PC-9 (cell line): Measurements from ENCODE around the gene LMBR1. TPM values are rescaled to one million over a fixed set of nuclear protein-coding genes. Genes with fewer than 3 reads are reported as not detected.

Experiments
- BruUV-seq: library from RNA; stranded (reverse); fragments of 400-500 nt; replicated peaks from 2 replicates; lab custom pipeline; 2021; lab: Mats Ljungman, UMichigan
- CTCF ChIA-PET: fragments of 300-600 bp; sonication (Branson Sonifier 250); formaldehyde crosslinking; loops from one replicate; lab custom pipeline; 2022; ENCODE audit warnings: antibody characterized with exemption; lab: Charles Lee
- POLR2A ChIA-PET: fragments of 300-600 bp; sonication (Branson Sonifier 250); formaldehyde crosslinking; loops from one replicate; lab custom pipeline; 2022; ENCODE audit warnings: antibody characterized with exemption; ENCODE audit not compliant: unreplicated experiment; lab: Charles Lee
- DNase-seq, 2 experiments: peaks; one replicate each; pipeline versions ENCODE4 v3.0.0 to v3.0.0-alpha.2; 2015 to 2022; ENCODE audit warnings: mixed read lengths in 1 of 2
- H2AFZ ChIP-seq: fragments of 200-600 bp; sonication (generic); 2 replicates; pipeline ENCODE4 v1.8.1; 2017; ENCODE audit warnings: antibody characterized with exemption
- H3F3A ChIP-seq: fragments of 200-600 bp; sonication (generic); 2 replicates; pipeline ENCODE4 v1.8.1; 2017; ENCODE audit warnings: antibody characterized with exemption, mild to moderate bottlenecking, low read depth; ENCODE audit not compliant: insufficient read depth
- H3K27ac ChIP-seq: fragments of 200-600 bp; sonication (generic); 2 replicates; pipeline ENCODE4 v1.6.1; 2016; ENCODE audit warnings: mixed run types
- H3K27me3 ChIP-seq: fragments of 200-600 bp; sonication (generic); 2 replicates; pipeline ENCODE4 v1.6.1; 2016; ENCODE audit warnings: low read depth, mixed run types; ENCODE audit not compliant: insufficient read depth
- H3K36me3 ChIP-seq: fragments of 200-600 bp; sonication (generic); 2 replicates; pipeline ENCODE4 v1.6.1; 2016; ENCODE audit warnings: low read depth, mixed run types
- H3K4me1 ChIP-seq: fragments of 200-600 bp; sonication (generic); replicated peaks from 2 replicates; pipeline ENCODE4 v1.6.1; 2016; ENCODE audit warnings: mixed run types; ENCODE audit not compliant: insufficient read depth
- H3K4me2 ChIP-seq: fragments of 200-600 bp; sonication (generic); 2 replicates; pipeline ENCODE4 v1.6.1; 2017; ENCODE audit warnings: mixed run types
- H3K4me3 ChIP-seq: fragments of 200-600 bp; sonication (generic); 2 replicates; pipeline ENCODE4 v1.6.1; 2016; ENCODE audit warnings: mixed run types
- H3K79me2 ChIP-seq: fragments of 200-600 bp; sonication (generic); 2 replicates; pipeline ENCODE4 v1.6.1; 2017; ENCODE audit warnings: low read depth, mixed run types
- H3K9me2 ChIP-seq: fragments of 200-600 bp; sonication (generic); 2 replicates; pipeline ENCODE4 v1.8.1; 2017; ENCODE audit warnings: mild to moderate bottlenecking; ENCODE audit not compliant: insufficient read depth
- H3K9me3 ChIP-seq: fragments of 200-600 bp; sonication (generic); 2 replicates; pipeline ENCODE4 v1.8.1; 2016; ENCODE audit warnings: low read depth; ENCODE audit not compliant: insufficient read depth
- H4K20me1 ChIP-seq: fragments of 200-600 bp; sonication (generic); 2 replicates; pipeline ENCODE4 v1.8.1; 2017; ENCODE audit not compliant: insufficient read depth
- CTCF ChIP-seq: fragments of 200-600 bp; sonication (generic); conservative IDR thresholded peaks from 2 replicates; pipeline ENCODE4 v1.6.1; 2017; ENCODE audit warnings: mixed run types, antibody characterized with exemption, mild to moderate bottlenecking, moderate library complexity
- EZH2 ChIP-seq: fragments of 200-600 bp; sonication (generic); IDR thresholded peaks from 2 replicates; pipeline ENCODE4 v1.8.0; 2017; ENCODE audit warnings: antibody characterized with exemption, low read depth
- intact Hi-C: fragments of 100-400 bp; cut with micrococcal nuclease; formaldehyde crosslinking; loops from one replicate; pipeline ENCODE4 v1.10.0; 2022; ENCODE audit not compliant: unreplicated experiment
- total RNA-seq: library from RNA; stranded (reverse); gene quantifications from 2 replicates; pipeline ENCODE4 v1.2.3, GENCODE V29; 2021

LMBR1 gene
- total RNA-seq, 1 experiment from 2014 or later: 85.0 TPM

GRCh38 chr7:156820445-156821063 is 72.4 kb downstream of the LMBR1 start:
- Histone ChIP-seq H3K9me2 (no peaks in the 10 kb centered on the region), H3F3A (peaks cover 43% of the 10 kb centered on the region), H2AFZ (no peak overlapping the region), H3K9me3 (no peaks in the 10 kb centered on the region), H3K27me3 (no peaks in the 10 kb centered on the region), H3K4me2 (no peak overlapping the region), H3K79me2 (no peaks in the 10 kb centered on the region; the same call in 1 of the 2 replicates), H3K4me1 (peaks cover 12% of the 10 kb centered on the region), H3K4me3 (no peak overlapping the region), H4K20me1 (peaks cover 11% of the 10 kb centered on the region), H3K27ac (no peak overlapping the region), H3K36me3 (peaks cover 20% of the 10 kb centered on the region; the same call in 1 of the 2 replicates)
- ChIA-PET CTCF (no interaction called here), POLR2A (no interaction called here)
- no peak for TF ChIP-seq EZH2
- peak; percentile 35; the same call in 1 of the 2 replicates for TF ChIP-seq CTCF
- intact Hi-C loops: no loop called here
- BruUV-seq: no TSS peak
- no peak for DNase-seq

- Histone ChIP-seq H3K4me1 (peaks cover 12% of the 10 kb centered on the region), H3K9me2 (no peaks in the 10 kb centered on the region), H3K79me2 (no peaks in the 10 kb centered on the region; the same call in 1 of the 2 replicates), H3K27ac (no peak overlapping the region), H2AFZ (no peak overlapping the region), H3F3A (peaks cover 38% of the 10 kb centered on the region), H4K20me1 (peaks cover 11% of the 10 kb centered on the region), H3K4me3 (no peak overlapping the region), H3K27me3 (no peaks in the 10 kb centered on the region), H3K9me3 (no peaks in the 10 kb centered on the region), H3K36me3 (peaks cover 20% of the 10 kb centered on the region; the same call in 1 of the 2 replicates), H3K4me2 (no peak overlapping the region)
- ChIA-PET POLR2A (no interaction called here), CTCF (no interaction called here)
- BruUV-seq: no TSS peak
- DNase-seq: no peak
- intact Hi-C loops: loop anchor here (10.0 kb wide), 1 partner anchor 345 kb away; no protein-coding TSS in a partner anchor
- no peak for TF ChIP-seq EZH2
- no peak for TF ChIP-seq CTCF
These were observed 73.2 kb downstream of the LMBR1 start for GRCh38 chr7:156819733-156820295.

GRCh38 chr7:156818133-156818532 is 74.8 kb downstream of the LMBR1 start:
- intact Hi-C loops: loop anchor here (10.0 kb wide), 1 partner anchor 343 kb away; no protein-coding TSS in a partner anchor
- no peak overlapping the region for H3K4me2 ChIP-seq
- peaks cover 11% of the 10 kb centered on the region for H4K20me1 ChIP-seq
- DNase-seq: no peak
- no peak overlapping the region for H3K27ac ChIP-seq
- H3K36me3 ChIP-seq: peaks cover 20% of the 10 kb centered on the region; the same call in 1 of the 2 replicates
- no TSS peak for BruUV-seq
- no peaks in the 10 kb centered on the region for H3K9me3 ChIP-seq
- CTCF ChIA-PET: no interaction called here
- no peak overlapping the region for H2AFZ ChIP-seq
- peaks cover 1% of the 10 kb centered on the region for H3K4me1 ChIP-seq
- no peak overlapping the region for H3K4me3 ChIP-seq
- H3K9me2 ChIP-seq: no peaks in the 10 kb centered on the region
- no peaks in the 10 kb centered on the region for H3K27me3 ChIP-seq
- POLR2A ChIA-PET: no interaction called here
- H3F3A ChIP-seq: peaks cover 26% of the 10 kb centered on the region
- H3K79me2 ChIP-seq: no peaks in the 10 kb centered on the region; the same call in 1 of the 2 replicates
- TF ChIP-seq EZH2 (no peak), CTCF (no peak)
